ENCODE results near the gene MED16.
"Not testable (repeated sequence)": the region's sequence is repeated elsewhere in the genome, so short reads cannot be mapped to it uniquely, and the experiment has no call there.

DNA sequence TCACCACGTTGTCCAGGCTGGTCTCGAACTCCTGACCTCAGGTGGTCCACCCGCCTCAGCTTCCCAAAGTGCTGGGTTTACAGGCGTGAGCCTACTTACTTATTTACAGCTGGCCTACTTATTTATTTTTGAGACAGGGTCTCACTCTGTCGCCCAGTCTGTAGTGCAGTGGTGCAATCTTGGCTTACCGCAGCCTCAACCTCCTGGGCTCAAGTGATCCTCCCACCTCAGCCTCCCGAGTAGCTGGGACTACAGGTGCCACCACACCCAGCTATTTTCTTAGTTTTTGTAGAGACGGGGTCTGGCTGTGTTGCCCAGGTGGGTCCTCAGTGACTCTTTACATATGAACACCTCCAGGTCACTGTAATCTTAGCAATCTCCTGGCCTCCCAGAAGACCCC is 43.8 kb downstream of the MED16 start:
- TF ChIP-seq SKI (IDR thresholded peaks at IDR 0.05; ENCODE audit: partially characterized antibody); SMC3 (IDR thresholded peaks at IDR 0.05; ENCODE audit: low read length); JUNB (CRISPR knock-in tag; IDR thresholded peaks at IDR 0.05; ENCODE audit: borderline replicate concordance); ZNF570 (CRISPR knock-in tag; IDR thresholded peaks at IDR 0.05; ENCODE audit: borderline replicate concordance); KDM5A (IDR thresholded peaks at IDR 0.05; ENCODE audit: borderline replicate concordance, low read length); HCFC1 (IDR thresholded peaks at IDR 0.05; ENCODE audit: low read depth, low read length); RELA (CRISPR knock-in tag; IDR thresholded peaks at IDR 0.05): not testable (repeated sequence)
- peak; percentile 62 for TF ChIP-seq ZNF121 (CRISPR knock-in tag; IDR thresholded peaks at IDR 0.05)
- TF ChIP-seq, protein P1, sequence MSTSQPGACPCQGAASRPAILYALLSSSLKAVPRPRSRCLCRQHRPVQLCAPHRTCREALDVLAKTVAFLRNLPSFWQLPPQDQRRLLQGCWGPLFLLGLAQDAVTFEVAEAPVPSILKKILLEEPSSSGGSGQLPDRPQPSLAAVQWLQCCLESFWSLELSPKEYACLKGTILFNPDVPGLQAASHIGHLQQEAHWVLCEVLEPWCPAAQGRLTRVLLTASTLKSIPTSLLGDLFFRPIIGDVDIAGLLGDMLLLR (CRISPR knock-in tag; IDR thresholded peaks at IDR 0.05): not testable (repeated sequence)
- TF ChIP-seq, protein P2, sequence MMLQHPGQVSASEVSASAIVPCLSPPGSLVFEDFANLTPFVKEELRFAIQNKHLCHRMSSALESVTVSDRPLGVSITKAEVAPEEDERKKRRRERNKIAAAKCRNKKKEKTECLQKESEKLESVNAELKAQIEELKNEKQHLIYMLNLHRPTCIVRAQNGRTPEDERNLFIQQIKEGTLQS (CRISPR knock-in tag; IDR thresholded peaks at IDR 0.05): not testable (repeated sequence)
